Upper lobe of left lung (tissue), 4 donors: Measurements from ENCODE around the gene RIC8B.

Experiments
- POLR2A ChIP-seq, 4 donors: fragments of 450-650 bp; IDR thresholded peaks; one replicate each; pipeline ENCODE4 v1.5.1; 2016 to 2017; ENCODE audit warnings: antibody characterized with exemption in 4 of 4, mild to moderate bottlenecking in 2 of 4
- TF ChIP-seq, protein P1 (sequence below), 6 experiments: fragments of 450-650 bp in 4 of 6; fragments of 200-600 bp in 2 of 6; sonication (generic) in 2 of 6; IDR thresholded peaks; one replicate each; pipeline ENCODE4 v1.5.1; 2016 to 2019; ENCODE audit warnings: antibody characterized with exemption in 6 of 6

DNA sequence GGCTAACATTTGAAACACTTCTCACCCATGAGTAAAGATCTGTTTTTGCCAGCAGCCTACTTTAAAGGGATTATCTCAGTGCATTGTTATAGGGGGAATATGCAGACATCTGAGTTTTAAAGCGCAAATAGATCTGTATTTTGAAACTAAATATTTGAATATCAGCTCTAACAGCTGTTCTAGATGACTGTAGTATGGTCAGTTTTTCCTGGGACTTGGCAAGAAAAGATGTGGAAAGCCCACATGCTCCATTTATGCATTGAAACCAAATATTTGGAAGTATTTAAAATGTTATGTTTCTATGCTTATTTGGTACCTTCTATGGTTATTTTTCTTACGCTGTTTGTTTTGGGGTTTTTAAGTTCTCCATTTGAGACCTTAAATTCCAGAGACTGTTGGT lies 41.7 kb downstream of the RIC8B start:
- TF ChIP-seq, protein P1, sequence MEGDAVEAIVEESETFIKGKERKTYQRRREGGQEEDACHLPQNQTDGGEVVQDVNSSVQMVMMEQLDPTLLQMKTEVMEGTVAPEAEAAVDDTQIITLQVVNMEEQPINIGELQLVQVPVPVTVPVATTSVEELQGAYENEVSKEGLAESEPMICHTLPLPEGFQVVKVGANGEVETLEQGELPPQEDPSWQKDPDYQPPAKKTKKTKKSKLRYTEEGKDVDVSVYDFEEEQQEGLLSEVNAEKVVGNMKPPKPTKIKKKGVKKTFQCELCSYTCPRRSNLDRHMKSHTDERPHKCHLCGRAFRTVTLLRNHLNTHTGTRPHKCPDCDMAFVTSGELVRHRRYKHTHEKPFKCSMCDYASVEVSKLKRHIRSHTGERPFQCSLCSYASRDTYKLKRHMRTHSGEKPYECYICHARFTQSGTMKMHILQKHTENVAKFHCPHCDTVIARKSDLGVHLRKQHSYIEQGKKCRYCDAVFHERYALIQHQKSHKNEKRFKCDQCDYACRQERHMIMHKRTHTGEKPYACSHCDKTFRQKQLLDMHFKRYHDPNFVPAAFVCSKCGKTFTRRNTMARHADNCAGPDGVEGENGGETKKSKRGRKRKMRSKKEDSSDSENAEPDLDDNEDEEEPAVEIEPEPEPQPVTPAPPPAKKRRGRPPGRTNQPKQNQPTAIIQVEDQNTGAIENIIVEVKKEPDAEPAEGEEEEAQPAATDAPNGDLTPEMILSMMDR (IDR thresholded peaks at IDR 0.05): no peak
- no peak for TF ChIP-seq POLR2A (IDR thresholded peaks at IDR 0.05)
